AG10803 (cell line): ENCODE measurements around the gene FAM3C.

Experiments used
- DNase-seq: peaks from one replicate; pipeline ENCODE4 v3.0.0; 2010; ENCODE audit warnings: low read depth
- H3K4me3 ChIP-seq: 2 replicates; pipeline ENCODE4 v1.5.1; 2011; ENCODE audit warnings: mild to moderate bottlenecking, low read length, control low read depth
- CTCF ChIP-seq: conservative IDR thresholded peaks from 2 replicates; pipeline ENCODE4 v1.5.1; 2011; ENCODE audit warnings: mild to moderate bottlenecking, low read length, control low read depth, inconsistent platforms

Gene FAM3C

GRCh38 chr7:121376979-121377378 is 19.1 kb downstream of the FAM3C start:
- no peak for TF ChIP-seq CTCF
- no peak overlapping the region for H3K4me3 ChIP-seq

GRCh38 chr7:121373177-121373576 is 22.9 kb downstream of the FAM3C start:
- no peak for DNase-seq
- no peak for TF ChIP-seq CTCF
- H3K4me3 ChIP-seq: no peak overlapping the region

More at GRCh38 chr7:121376979-121377378, 19.1 kb downstream of the FAM3C start:
- no peak for DNase-seq

DNA sequence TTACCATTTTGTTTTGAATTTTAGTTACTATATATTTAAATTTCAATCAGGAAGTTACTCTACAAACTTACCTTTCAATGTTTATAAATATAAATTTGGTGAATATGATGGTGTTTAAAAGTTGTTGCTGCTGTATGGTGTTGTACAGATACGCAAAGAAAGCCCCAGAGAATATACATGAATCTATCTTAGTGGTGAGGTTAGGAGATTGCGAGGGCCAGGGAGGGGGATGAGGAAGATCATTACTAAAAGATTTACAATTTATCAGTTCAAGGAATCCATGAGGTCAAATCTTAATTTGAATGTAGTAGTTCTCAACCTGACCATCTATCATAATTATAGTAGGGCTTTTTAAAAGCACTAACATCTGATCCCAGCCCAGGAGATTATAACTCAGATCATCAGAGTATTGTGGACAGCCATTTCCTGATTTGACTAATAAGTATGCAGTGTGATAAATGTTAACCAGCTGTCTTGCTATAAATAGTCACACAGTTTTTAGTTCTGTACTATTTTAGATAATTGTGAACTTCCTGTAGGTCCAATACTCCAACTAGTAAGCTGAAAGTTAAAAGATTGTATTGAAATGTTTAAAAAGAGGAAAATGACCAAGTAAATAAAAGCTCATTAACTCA is 23.6 kb downstream of the FAM3C start:
- H3K4me3 ChIP-seq: no peak overlapping the region
- no peak for TF ChIP-seq CTCF
- DNase-seq: peak; percentile 54

- no peak for DNase-seq
- H3K4me3 ChIP-seq: no peak overlapping the region
- TF ChIP-seq CTCF: no peak
Observed at GRCh38 chr7:121371883-121372282, 24.2 kb downstream of the FAM3C start.

DNA sequence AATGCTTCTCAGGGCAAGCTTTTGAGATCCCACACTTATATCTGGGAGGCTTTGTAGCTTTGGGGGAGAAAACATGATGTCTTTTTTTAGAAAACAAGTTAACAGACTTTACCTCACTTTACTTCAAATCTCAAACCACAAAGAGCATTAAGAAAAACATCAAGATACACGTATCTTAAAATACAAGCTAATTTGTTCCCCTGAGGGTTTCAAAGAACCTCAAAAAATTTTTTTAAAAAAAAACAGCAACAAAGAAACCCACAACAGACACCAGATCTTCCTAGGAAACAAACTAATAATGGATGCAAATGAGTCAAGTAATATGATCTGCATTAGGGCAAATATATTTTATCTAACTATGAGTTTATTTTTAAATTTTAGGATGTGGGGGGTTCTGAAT is 24.7 kb downstream of the FAM3C start:
- no peak for TF ChIP-seq CTCF
- no peak for DNase-seq
- H3K4me3 ChIP-seq: no peak overlapping the region

DNA sequence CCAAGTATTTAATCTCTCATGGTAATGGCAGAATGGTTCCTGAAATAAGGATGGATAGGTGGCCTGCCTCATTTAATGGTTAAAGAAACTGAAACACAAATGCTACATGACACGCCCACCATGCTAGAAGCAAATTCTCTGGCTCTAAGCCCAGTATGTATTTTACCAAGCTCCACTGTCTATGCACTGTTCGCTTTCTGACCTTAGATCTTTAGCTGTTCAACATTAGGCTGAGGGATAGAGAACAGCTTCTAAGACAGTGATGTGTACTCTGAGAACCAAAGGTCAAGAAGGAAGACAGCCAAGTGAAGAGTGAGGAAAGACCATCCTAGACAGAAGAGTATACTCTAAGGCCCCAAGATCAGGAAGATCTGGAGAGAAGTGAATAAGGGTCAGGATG is 26.6 kb downstream of the FAM3C start:
- no peak overlapping the region for H3K4me3 ChIP-seq
- peak; percentile 42 for DNase-seq
- no peak for TF ChIP-seq CTCF

DNA sequence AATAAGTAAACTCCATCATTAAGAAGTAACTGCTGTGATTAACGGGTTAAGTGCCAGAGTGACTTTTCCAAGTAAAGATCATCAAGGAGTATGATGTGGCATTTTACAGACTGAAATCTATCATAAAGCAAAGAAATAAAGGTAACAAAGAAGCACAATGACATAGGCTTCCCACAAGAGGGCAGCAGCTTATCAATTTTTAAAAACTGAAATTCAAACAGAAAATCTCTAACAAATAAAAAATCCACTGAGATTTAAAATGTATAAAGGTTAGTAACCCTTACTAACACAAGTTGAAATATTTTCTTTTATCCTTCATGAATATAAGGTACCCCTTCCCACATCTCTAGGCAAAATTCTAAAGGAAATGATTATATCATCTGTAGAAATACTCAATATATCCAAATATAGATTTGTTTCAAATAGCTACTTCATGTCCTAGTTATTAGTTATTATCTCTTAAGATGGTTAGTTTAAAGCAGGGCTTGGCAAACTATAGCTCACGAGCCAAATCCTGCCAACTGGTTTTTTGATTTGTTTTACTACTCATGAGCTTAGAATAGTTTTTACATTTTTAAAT is 29.2 kb downstream of the FAM3C start:
- peak; percentile 83 for TF ChIP-seq CTCF
- peak; percentile 48 for DNase-seq
- no peak overlapping the region for H3K4me3 ChIP-seq
